Measurements from ENCODE around the gene GLCCI1.
"Not testable (repeated sequence)": the region's sequence is repeated elsewhere in the genome, so short reads cannot be mapped to it uniquely, and the experiment has no call there.

The GLCCI1 gene

DNA sequence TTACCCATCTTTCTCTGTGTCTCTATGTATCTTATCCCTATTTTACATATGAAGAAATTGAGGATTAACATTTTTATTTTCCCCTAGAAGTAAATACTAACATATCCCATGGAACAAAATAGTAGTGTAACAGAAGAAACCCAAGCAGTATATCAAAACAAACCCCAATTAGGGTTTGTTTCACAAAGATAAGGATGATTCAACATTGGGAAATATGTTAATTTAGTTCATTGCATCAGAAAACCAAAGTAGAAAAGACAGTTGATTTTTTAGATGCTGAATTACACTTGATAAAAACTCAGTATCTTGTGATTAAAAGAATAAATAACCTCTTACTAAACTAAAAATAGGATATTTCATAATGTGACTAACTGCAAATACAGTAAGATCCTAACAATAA lies 87.8 kb downstream of the GLCCI1 start:
- ChIA-PET POLR2A (no interaction called here), CTCF (no interaction called here)
- no peaks in the 10 kb centered on the region for H3K9me3 ChIP-seq (ENCODE audit: control extremely low read depth in 1 of 5, control insufficient read depth in 4 of 5, insufficient read depth in 2 of 5, low read depth in 1 of 5, low read length in 4 of 5)
- H3K27ac ChIP-seq (ENCODE audit: insufficient read depth in 1 of 2, low read depth in 1 of 2, low read length in 2 of 2, poor library complexity in 1 of 2, severe bottlenecking in 2 of 2): no peak overlapping the region
- H3K4me3 ChIP-seq (ENCODE audit: control insufficient read depth in 1 of 7, extremely low read depth in 1 of 7, insufficient read depth in 4 of 7, low read depth in 2 of 7, low read length in 6 of 7): no peak overlapping the region
- H3K36me3 ChIP-seq (ENCODE audit: control insufficient read depth in 4 of 4, insufficient read depth in 4 of 4, low read length in 3 of 4): peaks cover 5 to 29% (median 15%) of the 10 kb centered on the region in 4 experiments
- no peak for DNase-seq
- H3K27me3 ChIP-seq (replicated peaks in 2 of 5; ENCODE audit: control insufficient read depth in 4 of 5, insufficient read depth in 5 of 5, low read length in 4 of 5): no peaks in the 10 kb centered on the region
- H3K4me1 ChIP-seq (ENCODE audit: control extremely low read depth in 1 of 4, control insufficient read depth in 4 of 4, insufficient read depth in 4 of 4, low read length in 3 of 4): no peaks in the 10 kb centered on the region

DNA sequence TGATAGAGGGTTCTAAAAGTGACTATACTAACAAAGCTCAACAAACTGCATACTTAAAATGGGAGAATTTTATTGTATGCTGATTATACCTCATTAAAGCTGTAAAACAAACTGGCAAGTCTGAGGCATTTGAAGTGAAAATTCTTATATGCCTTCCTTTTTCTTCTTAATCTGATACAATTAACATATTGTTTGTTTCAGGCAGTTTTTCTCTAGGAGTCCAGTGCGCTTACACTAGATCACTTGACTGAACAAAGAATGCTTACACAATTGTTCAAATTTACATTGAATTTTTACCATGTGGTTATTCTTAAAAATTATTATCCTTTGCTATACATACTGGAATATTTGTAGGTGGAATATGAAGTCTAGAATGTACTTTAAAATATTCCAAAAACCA lies 89.0 kb downstream of the GLCCI1 start:
- Histone ChIP-seq H3K4me3 (ENCODE audit: control insufficient read depth in 1 of 7, extremely low read depth in 1 of 7, insufficient read depth in 4 of 7, low read depth in 2 of 7, low read length in 6 of 7) (no peak overlapping the region), H3K36me3 (ENCODE audit: control insufficient read depth in 4 of 4, insufficient read depth in 4 of 4, low read length in 3 of 4) (peaks cover 5 to 35% (median 16%) of the 10 kb centered on the region in 4 experiments), H3K27ac (ENCODE audit: insufficient read depth in 1 of 2, low read depth in 1 of 2, low read length in 2 of 2, poor library complexity in 1 of 2, severe bottlenecking in 2 of 2) (no peak overlapping the region), H3K27me3 (replicated peaks in 2 of 5; ENCODE audit: control insufficient read depth in 4 of 5, insufficient read depth in 5 of 5, low read length in 4 of 5) (no peaks in the 10 kb centered on the region), H3K9me3 (ENCODE audit: control extremely low read depth in 1 of 5, control insufficient read depth in 4 of 5, insufficient read depth in 2 of 5, low read depth in 1 of 5, low read length in 4 of 5) (peaks cover 0 to 2% (median 0%) of the 10 kb centered on the region in 5 experiments), H3K4me1 (ENCODE audit: control extremely low read depth in 1 of 4, control insufficient read depth in 4 of 4, insufficient read depth in 4 of 4, low read length in 3 of 4) (no peaks in the 10 kb centered on the region)
- ChIA-PET POLR2A (no interaction called here), CTCF (no interaction called here)
- no CpG with 5 or more reads among the region's 1 CpG for WGBS (ENCODE audit: insufficient coverage)
- DNase-seq: no peak

DNA sequence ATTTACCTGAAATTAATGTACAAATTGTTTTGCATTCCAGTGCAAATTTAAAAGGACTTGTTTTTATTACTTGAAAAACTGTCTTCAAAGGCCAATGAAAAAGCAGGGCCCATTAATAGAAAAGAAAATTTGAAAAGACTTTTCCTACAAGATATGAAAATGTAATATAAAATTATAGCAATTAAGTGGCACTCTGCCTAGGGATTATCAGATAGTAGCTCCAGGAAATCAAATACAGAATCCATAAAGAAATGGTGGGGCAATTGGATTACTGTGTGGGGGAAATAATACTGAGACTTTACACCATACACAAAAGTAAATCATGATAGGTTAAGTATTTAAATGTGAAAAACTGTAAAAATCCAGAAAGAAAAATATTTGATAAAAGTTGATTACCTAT lies 89.7 kb downstream of the GLCCI1 start:
- ChIA-PET CTCF (no interaction called here), POLR2A (no interaction called here)
- H3K9me3 ChIP-seq (ENCODE audit: control extremely low read depth in 1 of 5, control insufficient read depth in 4 of 5, insufficient read depth in 2 of 5, low read depth in 1 of 5, low read length in 4 of 5): peaks cover 0 to 6% (median 0%) of the 10 kb centered on the region in 5 experiments
- H3K27ac ChIP-seq (ENCODE audit: insufficient read depth in 1 of 2, low read depth in 1 of 2, low read length in 2 of 2, poor library complexity in 1 of 2, severe bottlenecking in 2 of 2): no peak overlapping the region
- H3K36me3 ChIP-seq (ENCODE audit: control insufficient read depth in 4 of 4, insufficient read depth in 4 of 4, low read length in 3 of 4): peaks cover 5 to 41% (median 17%) of the 10 kb centered on the region in 4 experiments
- H3K4me3 ChIP-seq (ENCODE audit: control insufficient read depth in 1 of 7, extremely low read depth in 1 of 7, insufficient read depth in 4 of 7, low read depth in 2 of 7, low read length in 6 of 7): no peak overlapping the region
- no peaks in the 10 kb centered on the region for H3K27me3 ChIP-seq (replicated peaks in 2 of 5; ENCODE audit: control insufficient read depth in 4 of 5, insufficient read depth in 5 of 5, low read length in 4 of 5)
- no peak for DNase-seq
- H3K4me1 ChIP-seq (ENCODE audit: control extremely low read depth in 1 of 4, control insufficient read depth in 4 of 4, insufficient read depth in 4 of 4, low read length in 3 of 4): no peaks in the 10 kb centered on the region

DNA sequence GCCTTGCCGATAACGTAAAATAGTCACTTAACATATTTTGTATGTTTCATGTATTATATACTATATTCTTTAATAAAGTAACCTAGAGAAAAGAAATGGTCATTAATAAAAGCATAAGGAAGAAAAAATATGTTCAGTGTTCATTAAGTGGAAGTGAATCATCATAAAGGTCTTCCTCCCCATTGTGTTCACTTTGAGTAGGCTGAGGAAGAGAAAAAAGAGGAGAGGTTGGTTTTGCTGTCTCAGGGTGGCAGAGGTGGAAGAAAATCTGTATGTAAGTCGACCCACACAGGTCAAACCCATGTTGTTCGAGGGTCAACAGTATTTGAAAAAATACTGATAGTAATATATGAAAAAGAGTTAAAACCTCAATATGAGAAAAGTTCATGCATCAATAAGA lies 90.3 kb downstream of the GLCCI1 start:
- Histone ChIP-seq H3K27me3 (replicated peaks in 2 of 5; ENCODE audit: control insufficient read depth in 4 of 5, insufficient read depth in 5 of 5, low read length in 4 of 5) (no peaks in the 10 kb centered on the region), H3K9me3 (ENCODE audit: control extremely low read depth in 1 of 5, control insufficient read depth in 4 of 5, insufficient read depth in 2 of 5, low read depth in 1 of 5, low read length in 4 of 5) (peaks cover 0 to 6% (median 0%) of the 10 kb centered on the region in 5 experiments), H3K4me1 (ENCODE audit: control extremely low read depth in 1 of 4, control insufficient read depth in 4 of 4, insufficient read depth in 4 of 4, low read length in 3 of 4) (no peaks in the 10 kb centered on the region), H3K36me3 (ENCODE audit: control insufficient read depth in 4 of 4, insufficient read depth in 4 of 4, low read length in 3 of 4) (peaks cover 5 to 41% (median 17%) of the 10 kb centered on the region in 4 experiments), H3K27ac (ENCODE audit: insufficient read depth in 1 of 2, low read depth in 1 of 2, low read length in 2 of 2, poor library complexity in 1 of 2, severe bottlenecking in 2 of 2) (no peak overlapping the region), H3K4me3 (ENCODE audit: control insufficient read depth in 1 of 7, extremely low read depth in 1 of 7, insufficient read depth in 4 of 7, low read depth in 2 of 7, low read length in 6 of 7) (no peak overlapping the region)
- ChIA-PET POLR2A (no interaction called here), CTCF (no interaction called here)
- no peak for DNase-seq
- no CpG with 5 or more reads among the region's 4 CpGs for WGBS (ENCODE audit: insufficient coverage)

DNA sequence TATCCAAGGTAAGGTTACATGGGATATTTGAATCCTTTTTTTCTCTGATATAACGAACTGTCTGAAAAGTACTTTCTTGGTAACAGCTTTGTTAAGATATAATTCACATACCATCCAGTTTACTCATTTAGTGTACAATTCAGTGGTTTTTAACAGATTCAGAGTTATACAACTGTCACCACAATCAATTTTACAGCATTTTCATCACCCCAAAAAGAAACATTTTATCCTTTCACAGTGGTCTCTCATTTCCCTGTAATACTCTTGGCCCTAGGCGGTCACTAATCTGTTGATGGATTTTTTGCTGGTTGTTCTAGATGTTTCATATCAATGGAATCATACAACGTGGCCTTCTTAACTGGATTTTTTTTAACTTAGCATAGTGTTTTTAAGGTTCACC lies 91.6 kb downstream of the GLCCI1 start:
- no peaks in the 10 kb centered on the region for H3K4me1 ChIP-seq (ENCODE audit: control extremely low read depth in 1 of 4, control insufficient read depth in 4 of 4, insufficient read depth in 4 of 4, low read length in 3 of 4)
- no peaks in the 10 kb centered on the region for H3K27me3 ChIP-seq (replicated peaks in 2 of 5; ENCODE audit: control insufficient read depth in 4 of 5, insufficient read depth in 5 of 5, low read length in 4 of 5)
- no peak overlapping the region for H3K4me3 ChIP-seq (ENCODE audit: control insufficient read depth in 1 of 7, extremely low read depth in 1 of 7, insufficient read depth in 4 of 7, low read depth in 2 of 7, low read length in 6 of 7)
- no peak overlapping the region for H3K27ac ChIP-seq (ENCODE audit: insufficient read depth in 1 of 2, low read depth in 1 of 2, low read length in 2 of 2, poor library complexity in 1 of 2, severe bottlenecking in 2 of 2)
- peaks cover 4 to 48% (median 16%) of the 10 kb centered on the region in 4 experiments for H3K36me3 ChIP-seq (ENCODE audit: control insufficient read depth in 4 of 4, insufficient read depth in 4 of 4, low read length in 3 of 4)
- H3K9me3 ChIP-seq (ENCODE audit: control extremely low read depth in 1 of 5, control insufficient read depth in 4 of 5, insufficient read depth in 2 of 5, low read depth in 1 of 5, low read length in 4 of 5): peaks cover 0 to 6% (median 0%) of the 10 kb centered on the region in 5 experiments
- no peak for DNase-seq
- ChIA-PET POLR2A (no interaction called here), CTCF (no interaction called here)
- no CpG with 5 or more reads among the region's 3 CpGs for WGBS (ENCODE audit: insufficient coverage)

DNA sequence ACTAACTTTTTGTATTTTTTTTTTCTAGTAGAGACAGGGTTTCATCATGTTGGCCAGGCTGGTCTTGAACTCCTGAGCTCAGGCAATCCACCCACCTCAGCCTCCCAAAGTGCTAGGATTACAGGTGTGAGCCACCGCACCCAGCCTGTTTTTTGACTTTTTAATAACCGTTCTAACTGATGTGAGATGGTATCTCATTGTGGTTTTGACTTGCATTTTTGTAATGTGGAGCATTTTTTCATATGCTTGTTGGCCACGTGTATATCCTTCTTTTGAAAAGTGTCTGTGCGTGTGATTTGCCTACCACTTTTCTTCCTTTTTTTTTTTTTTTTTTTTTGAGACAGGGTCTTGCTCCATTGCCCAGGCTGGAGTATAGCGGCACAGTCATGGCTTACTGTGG lies 94.7 kb downstream of the GLCCI1 start:
- 100% methylated on average over 1 of the region's 5 CpGs for WGBS (ENCODE audit: insufficient coverage)
- CTCF ChIA-PET: interaction anchor here (0.9 kb wide), 1 partner anchor 9 kb away, joined by 3 read pairs; no protein-coding TSS in a partner anchor
- DNase-seq; H3K9me3 ChIP-seq (ENCODE audit: control extremely low read depth in 1 of 5, control insufficient read depth in 4 of 5, insufficient read depth in 2 of 5, low read depth in 1 of 5, low read length in 4 of 5); H3K27ac ChIP-seq (ENCODE audit: insufficient read depth in 1 of 2, low read depth in 1 of 2, low read length in 2 of 2, poor library complexity in 1 of 2, severe bottlenecking in 2 of 2); H3K27me3 ChIP-seq (replicated peaks in 2 of 5; ENCODE audit: control insufficient read depth in 4 of 5, insufficient read depth in 5 of 5, low read length in 4 of 5); POLR2A ChIA-PET; H3K4me1 ChIP-seq (ENCODE audit: control extremely low read depth in 1 of 4, control insufficient read depth in 4 of 4, insufficient read depth in 4 of 4, low read length in 3 of 4); H3K4me3 ChIP-seq (ENCODE audit: control insufficient read depth in 1 of 7, extremely low read depth in 1 of 7, insufficient read depth in 4 of 7, low read depth in 2 of 7, low read length in 6 of 7): not testable (repeated sequence)
- H3K36me3 ChIP-seq (ENCODE audit: control insufficient read depth in 4 of 4, insufficient read depth in 4 of 4, low read length in 3 of 4): peaks cover 0 to 29% (median 6%) of the 10 kb centered on the region in 4 experiments

DNA sequence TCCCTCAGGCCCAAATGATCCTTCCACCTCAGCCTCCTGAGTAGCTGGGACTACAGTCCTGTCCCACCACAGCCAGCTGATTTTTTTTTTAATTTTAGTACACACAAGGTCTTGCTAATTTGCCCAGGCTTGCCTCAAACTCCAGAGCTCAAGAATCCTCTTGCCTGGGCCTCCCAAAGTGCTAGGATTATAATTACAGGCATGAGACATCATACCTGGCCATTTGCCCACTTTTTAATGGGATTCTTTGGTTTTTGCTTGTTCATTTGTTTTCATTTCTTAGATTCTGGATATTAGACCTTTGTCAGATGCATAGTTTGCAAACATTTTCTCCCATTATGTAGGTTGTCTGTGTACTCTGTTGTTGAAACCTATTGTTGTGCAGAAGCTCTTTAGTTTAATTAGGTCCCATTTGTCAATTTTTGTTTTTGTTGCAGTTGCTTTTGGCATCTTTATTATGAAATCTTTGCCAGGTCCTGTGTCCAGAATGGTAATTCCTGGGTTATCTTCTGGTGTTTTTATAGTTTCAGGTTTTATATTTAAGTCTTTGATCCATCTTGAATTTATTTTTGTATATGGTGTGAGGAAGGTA lies 95.2 kb downstream of the GLCCI1 start:
- H3K4me3 ChIP-seq (ENCODE audit: control insufficient read depth in 1 of 7, extremely low read depth in 1 of 7, insufficient read depth in 4 of 7, low read depth in 2 of 7, low read length in 6 of 7): no peak overlapping the region
- H3K36me3 ChIP-seq (ENCODE audit: control insufficient read depth in 4 of 4, insufficient read depth in 4 of 4, low read length in 3 of 4): peaks cover 0 to 29% (median 6%) of the 10 kb centered on the region in 4 experiments
- peaks cover 0 to 6% (median 0%) of the 10 kb centered on the region in 5 experiments for H3K9me3 ChIP-seq (ENCODE audit: control extremely low read depth in 1 of 5, control insufficient read depth in 4 of 5, insufficient read depth in 2 of 5, low read depth in 1 of 5, low read length in 4 of 5)
- CTCF ChIA-PET: interaction anchor here (0.9 kb wide), 1 partner anchor 10 kb away, joined by 3 read pairs; no protein-coding TSS in a partner anchor
- H3K27me3 ChIP-seq (replicated peaks in 2 of 5; ENCODE audit: control insufficient read depth in 4 of 5, insufficient read depth in 5 of 5, low read length in 4 of 5): no peaks in the 10 kb centered on the region
- no peak overlapping the region for H3K27ac ChIP-seq (ENCODE audit: insufficient read depth in 1 of 2, low read depth in 1 of 2, low read length in 2 of 2, poor library complexity in 1 of 2, severe bottlenecking in 2 of 2)
- H3K4me1 ChIP-seq (ENCODE audit: control extremely low read depth in 1 of 4, control insufficient read depth in 4 of 4, insufficient read depth in 4 of 4, low read length in 3 of 4): no peaks in the 10 kb centered on the region
- no peak for DNase-seq
- POLR2A ChIA-PET: no interaction called here
